WTC11 (cell line): ENCODE results near the gene CENPV.

Experiments
- CTCF ChIP-seq: fragments of 200-600 bp; IDR thresholded peaks from 2 replicates; pipeline ENCODE4 v1.8.0; 2022; ENCODE audit warnings: antibody characterized with exemption
- ELF4 ChIP-seq: sonication (generic); formaldehyde crosslinking; IDR thresholded peaks from 2 replicates; pipeline ENCODE4 v1.8.1; 2022; ENCODE audit warnings: low read depth, mild to moderate bottlenecking, moderate library complexity, missing genetic modification reagents
- EMX1 ChIP-seq: fragments of 250-450 bp; sonication (Bioruptor Pico); IDR thresholded peaks from 2 replicates; pipeline ENCODE4 v1.8.0; 2021; ENCODE audit warnings: mild to moderate bottlenecking
- ESRRA ChIP-seq: sonication (generic); formaldehyde crosslinking; IDR thresholded peaks from 2 replicates; pipeline ENCODE4 v1.8.1; 2022; ENCODE audit warnings: mild to moderate bottlenecking, missing genetic modification reagents, borderline replicate concordance
- KAT7 ChIP-seq: sonication (generic); formaldehyde crosslinking; IDR thresholded peaks from 2 replicates; pipeline ENCODE4 v1.8.1; 2023; ENCODE audit warnings: missing genetic modification reagents, mild to moderate bottlenecking, borderline replicate concordance
- NR3C1 ChIP-seq: sonication (generic); formaldehyde crosslinking; conservative IDR thresholded peaks from 2 replicates; pipeline ENCODE4 v1.8.1; 2023; ENCODE audit warnings: low read depth, mild to moderate bottlenecking, missing genetic modification reagents
- PRDM15 ChIP-seq: sonication (generic); formaldehyde crosslinking; IDR thresholded peaks from 2 replicates; pipeline ENCODE4 v1.8.0; 2022; ENCODE audit warnings: missing genetic modification reagents
- SMAD4 ChIP-seq: sonication (generic); formaldehyde crosslinking; IDR thresholded peaks from 2 replicates; pipeline ENCODE4 v1.8.0; 2022; ENCODE audit warnings: mild to moderate bottlenecking, missing genetic modification reagents
- SP1 ChIP-seq: sonication (generic); formaldehyde crosslinking; conservative IDR thresholded peaks from 2 replicates; pipeline ENCODE4 v1.8.1; 2022; ENCODE audit warnings: missing genetic modification reagents
- USF1 ChIP-seq: sonication (generic); formaldehyde crosslinking; IDR thresholded peaks from 2 replicates; pipeline ENCODE4 v1.8.0; 2022; ENCODE audit warnings: mild to moderate bottlenecking, missing genetic modification reagents
- ZNF138 ChIP-seq: sonication (generic); formaldehyde crosslinking; conservative IDR thresholded peaks from 2 replicates; pipeline ENCODE4 v1.8.1; 2022; ENCODE audit warnings: mild to moderate bottlenecking, moderate library complexity, missing genetic modification reagents
- ZNF416 ChIP-seq: fragments of 250-450 bp; sonication (Bioruptor Pico); IDR thresholded peaks from 2 replicates; pipeline ENCODE4 v1.9.0; 2021; ENCODE audit warnings: mild to moderate bottlenecking, inconsistent platforms
- TF ChIP-seq, protein P1 (sequence below): sonication (generic); formaldehyde crosslinking; IDR thresholded peaks from 2 replicates; pipeline ENCODE4 v1.8.0; 2022; ENCODE audit warnings: mild to moderate bottlenecking, missing genetic modification reagents

GRCh38 chr17:16345565-16345964 lies 7.7 kb downstream of the CENPV start:
- TF ChIP-seq ESRRA (CRISPR knock-in tag) (no peak), CTCF (no peak), ELF4 (CRISPR knock-in tag) (no peak), EMX1 (CRISPR knock-in tag) (no peak), SMAD4 (CRISPR knock-in tag) (no peak), KAT7 (no peak), PRDM15 (CRISPR knock-in tag) (no peak), ZNF138 (CRISPR knock-in tag) (no peak), ZNF416 (no peak), SP1 (CRISPR knock-in tag) (no peak), NR3C1 (no peak), USF1 (CRISPR knock-in tag) (no peak)
- TF ChIP-seq, protein P1, sequence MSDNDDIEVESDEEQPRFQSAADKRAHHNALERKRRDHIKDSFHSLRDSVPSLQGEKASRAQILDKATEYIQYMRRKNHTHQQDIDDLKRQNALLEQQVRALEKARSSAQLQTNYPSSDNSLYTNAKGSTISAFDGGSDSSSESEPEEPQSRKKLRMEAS (CRISPR knock-in tag), result no peak
